IPS-20b (cell line): Measurements from ENCODE around the gene FGFRL1.
A peak's percentile ranks its signal among the peaks of the same experiment; 100 is the strongest.

Experiments used
- H3K27ac ChIP-seq: one replicate; pipeline ENCODE4 v1.5.1; 2013; ENCODE audit warnings: low read length
- H3K27me3 ChIP-seq: 2 replicates; pipeline ENCODE4 v1.6.1; 2013; ENCODE audit warnings: mild to moderate bottlenecking, low read length, inconsistent platforms; ENCODE audit not compliant: insufficient read depth
- H3K36me3 ChIP-seq: 2 replicates; pipeline ENCODE4 v1.6.1; 2013; ENCODE audit warnings: low read depth, mild to moderate bottlenecking, inconsistent platforms, low read length, moderate library complexity; ENCODE audit not compliant: insufficient read depth
- H3K4me1 ChIP-seq: 2 replicates; pipeline ENCODE4 v1.6.1; 2013; ENCODE audit warnings: mild to moderate bottlenecking, control low read depth, inconsistent platforms, low read length, moderate library complexity; ENCODE audit not compliant: insufficient read depth
- H3K4me3 ChIP-seq: 2 replicates; pipeline ENCODE4 v1.5.1; 2013; ENCODE audit warnings: mild to moderate bottlenecking, low read length, inconsistent platforms
- H3K9ac ChIP-seq: 2 replicates; pipeline ENCODE4 v1.6.1; 2013; ENCODE audit warnings: low read depth, mild to moderate bottlenecking, inconsistent platforms, low read length, moderate library complexity
- H3K9me3 ChIP-seq: 2 replicates; pipeline ENCODE4 v1.6.1; 2013; ENCODE audit warnings: mild to moderate bottlenecking, low read depth, low read length, inconsistent platforms; ENCODE audit not compliant: insufficient read depth

The FGFRL1 gene

DNA sequence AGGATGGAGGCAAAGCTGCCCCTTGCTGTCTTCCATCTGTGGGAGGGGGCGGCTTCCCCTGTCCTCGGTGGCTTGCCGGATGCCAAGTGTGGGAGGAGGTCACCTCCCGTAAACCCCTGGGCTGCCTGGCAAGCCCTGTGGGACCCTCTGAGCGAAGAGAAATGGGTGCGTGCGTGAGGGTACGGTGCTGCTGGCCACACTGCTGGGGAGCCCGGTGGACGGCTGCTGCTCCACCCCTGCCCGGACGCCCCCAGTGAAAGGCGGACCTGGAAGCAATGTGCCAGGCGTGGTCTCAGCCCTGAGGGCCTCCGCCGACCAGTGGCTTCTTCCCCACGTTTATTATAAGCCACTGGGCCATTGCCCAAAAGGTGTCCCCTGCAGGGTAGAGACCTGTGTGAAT, 29.1 kb upstream of the FGFRL1 start:
- Histone ChIP-seq H3K4me1 (peaks cover 6% of the 10 kb centered on the region; the same call in 1 of the 2 replicates), H3K9me3 (no peaks in the 10 kb centered on the region), H3K9ac (no peak overlapping the region), H3K27me3 (peaks cover 38% of the 10 kb centered on the region), H3K27ac (no peak overlapping the region), H3K36me3 (no peaks in the 10 kb centered on the region), H3K4me3 (no peak overlapping the region)

DNA sequence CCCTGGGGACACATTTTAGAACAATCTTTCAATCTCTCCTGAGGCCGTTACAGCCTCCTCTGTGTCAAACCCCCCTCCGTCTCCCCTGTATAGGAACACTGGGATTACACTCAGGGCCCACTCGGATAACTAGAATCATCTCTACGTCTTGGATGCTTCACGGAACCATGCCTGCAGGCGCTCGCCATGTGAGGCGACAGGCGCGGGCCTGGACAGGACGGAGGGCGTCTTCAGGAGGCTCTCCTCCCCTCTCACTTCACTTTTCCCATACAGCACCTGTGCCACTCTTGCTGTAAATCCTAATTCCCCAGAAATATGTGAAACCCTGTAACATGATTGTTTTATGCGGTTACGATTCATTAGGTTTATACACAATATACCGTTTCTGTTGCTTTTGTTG, 28.6 kb upstream of the FGFRL1 start:
- peaks cover 43% of the 10 kb centered on the region for H3K27me3 ChIP-seq
- no peak overlapping the region for H3K9ac ChIP-seq
- H3K4me1 ChIP-seq: peaks cover 6% of the 10 kb centered on the region; the same call in 1 of the 2 replicates
- no peak overlapping the region for H3K4me3 ChIP-seq
- H3K36me3 ChIP-seq: no peaks in the 10 kb centered on the region
- H3K9me3 ChIP-seq: no peaks in the 10 kb centered on the region
- H3K27ac ChIP-seq: no peak overlapping the region

DNA sequence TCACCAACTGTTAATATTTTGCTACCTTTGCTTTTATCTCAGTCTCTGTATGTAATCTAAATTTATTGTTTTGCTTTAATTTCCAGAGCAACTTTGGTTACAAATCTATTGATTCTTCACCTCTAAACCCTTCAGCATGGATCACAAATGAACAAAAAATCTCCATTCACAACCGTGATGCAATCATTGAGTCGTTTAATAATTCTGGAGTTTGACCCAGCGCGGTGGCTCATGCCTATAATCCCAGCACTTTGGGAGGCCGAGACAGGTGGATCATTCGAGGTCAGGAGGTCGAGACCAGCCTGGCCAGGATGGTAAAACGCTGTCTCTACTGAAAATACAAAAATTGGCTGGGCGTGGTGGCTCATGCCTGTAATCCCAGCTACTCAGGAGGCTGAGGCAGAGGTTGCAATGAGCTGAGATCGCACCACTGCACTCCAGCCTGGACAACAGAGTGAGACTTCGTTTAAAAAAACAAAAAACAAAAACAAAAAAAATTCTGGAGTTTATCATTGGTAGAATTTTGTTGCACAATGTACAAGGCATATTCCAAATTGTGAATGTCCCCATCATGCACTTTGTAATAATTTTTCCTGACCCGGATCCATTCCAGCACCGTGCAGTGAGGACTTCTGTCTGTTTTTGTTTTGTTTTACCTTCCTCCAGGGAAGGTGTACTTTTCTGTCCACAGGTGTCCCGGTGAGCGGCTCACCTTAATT, 26.9 kb upstream of the FGFRL1 start:
- H3K9ac ChIP-seq: no peak overlapping the region
- H3K4me3 ChIP-seq: peak overlapping the region; percentile 59; the same call in 1 of the 2 replicates
- H3K36me3 ChIP-seq: no peaks in the 10 kb centered on the region
- H3K27ac ChIP-seq: no peak overlapping the region
- H3K4me1 ChIP-seq: peaks cover 6% of the 10 kb centered on the region; the same call in 1 of the 2 replicates
- no peaks in the 10 kb centered on the region for H3K9me3 ChIP-seq
- H3K27me3 ChIP-seq: peaks cover 48% of the 10 kb centered on the region

DNA sequence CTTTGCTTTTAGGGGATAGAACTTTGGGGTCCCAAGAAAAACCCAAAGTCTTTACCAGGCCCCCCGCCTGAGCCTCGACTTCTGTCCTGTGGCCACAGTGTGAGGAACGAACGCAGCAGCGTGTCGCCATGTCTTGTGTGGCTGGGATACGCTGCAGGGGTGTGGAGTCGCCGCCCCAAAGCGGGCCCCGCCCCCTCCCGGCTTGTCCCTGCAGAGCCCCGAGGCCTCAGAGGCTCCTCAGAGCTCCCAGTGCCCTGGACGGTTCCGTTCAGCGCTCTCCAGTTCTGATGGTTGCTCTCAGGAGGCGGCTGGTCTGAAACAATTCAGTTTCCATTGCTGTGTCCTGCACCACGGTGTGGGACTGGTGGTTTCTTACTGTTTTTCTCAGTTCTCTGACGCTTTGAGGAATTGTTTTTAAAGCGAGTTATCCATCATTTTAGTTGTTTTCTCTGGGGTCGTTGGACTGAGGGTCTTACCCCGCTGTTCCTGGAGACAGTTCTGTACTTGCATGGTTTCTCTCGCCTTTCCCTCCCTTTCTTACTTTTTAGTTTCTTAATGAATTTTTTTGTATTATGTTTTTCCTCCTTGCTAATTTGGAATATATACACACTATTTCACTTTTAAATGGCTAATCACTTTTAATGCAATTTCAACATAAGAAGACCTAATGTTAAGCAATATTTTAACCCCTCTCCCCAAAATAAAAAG, 26.1 kb upstream of the FGFRL1 start:
- Histone ChIP-seq H3K27me3 (peaks cover 48% of the 10 kb centered on the region), H3K27ac (no peak overlapping the region), H3K9ac (no peak overlapping the region), H3K4me1 (peaks cover 6% of the 10 kb centered on the region; the same call in 1 of the 2 replicates), H3K4me3 (peak overlapping the region; percentile 59; the same call in 1 of the 2 replicates), H3K9me3 (no peaks in the 10 kb centered on the region), H3K36me3 (no peaks in the 10 kb centered on the region)

DNA sequence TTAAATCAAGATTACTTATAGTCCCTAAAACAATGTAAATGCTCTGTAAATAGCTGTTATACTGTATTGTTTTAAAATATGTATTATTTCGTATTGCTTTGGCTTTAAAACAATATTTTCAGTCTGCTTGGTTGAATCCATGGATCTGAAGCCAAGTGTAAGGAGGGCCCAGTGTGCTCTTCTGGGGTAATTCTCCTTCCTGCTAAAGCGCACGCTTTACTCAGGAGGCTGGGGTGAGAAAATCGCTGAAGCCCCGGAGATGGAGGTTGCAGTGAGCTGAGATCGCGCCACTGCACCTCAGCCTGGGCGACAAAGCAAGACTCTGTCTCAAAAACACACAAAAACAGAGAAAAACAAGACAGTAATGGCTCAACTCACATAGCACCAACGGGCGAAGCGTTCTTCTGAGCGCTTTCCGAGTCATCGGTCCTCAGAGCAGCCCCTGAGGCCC, 25.0 kb upstream of the FGFRL1 start:
- H3K36me3 ChIP-seq: no peaks in the 10 kb centered on the region
- H3K4me1 ChIP-seq: peaks cover 6% of the 10 kb centered on the region; the same call in 1 of the 2 replicates
- peak overlapping the region; percentile 74 for H3K4me3 ChIP-seq
- H3K27me3 ChIP-seq: peaks cover 48% of the 10 kb centered on the region
- peak overlapping the region; percentile 23; the same call in 1 of the 2 replicates for H3K9ac ChIP-seq
- H3K27ac ChIP-seq: no peak overlapping the region
- no peaks in the 10 kb centered on the region for H3K9me3 ChIP-seq

DNA sequence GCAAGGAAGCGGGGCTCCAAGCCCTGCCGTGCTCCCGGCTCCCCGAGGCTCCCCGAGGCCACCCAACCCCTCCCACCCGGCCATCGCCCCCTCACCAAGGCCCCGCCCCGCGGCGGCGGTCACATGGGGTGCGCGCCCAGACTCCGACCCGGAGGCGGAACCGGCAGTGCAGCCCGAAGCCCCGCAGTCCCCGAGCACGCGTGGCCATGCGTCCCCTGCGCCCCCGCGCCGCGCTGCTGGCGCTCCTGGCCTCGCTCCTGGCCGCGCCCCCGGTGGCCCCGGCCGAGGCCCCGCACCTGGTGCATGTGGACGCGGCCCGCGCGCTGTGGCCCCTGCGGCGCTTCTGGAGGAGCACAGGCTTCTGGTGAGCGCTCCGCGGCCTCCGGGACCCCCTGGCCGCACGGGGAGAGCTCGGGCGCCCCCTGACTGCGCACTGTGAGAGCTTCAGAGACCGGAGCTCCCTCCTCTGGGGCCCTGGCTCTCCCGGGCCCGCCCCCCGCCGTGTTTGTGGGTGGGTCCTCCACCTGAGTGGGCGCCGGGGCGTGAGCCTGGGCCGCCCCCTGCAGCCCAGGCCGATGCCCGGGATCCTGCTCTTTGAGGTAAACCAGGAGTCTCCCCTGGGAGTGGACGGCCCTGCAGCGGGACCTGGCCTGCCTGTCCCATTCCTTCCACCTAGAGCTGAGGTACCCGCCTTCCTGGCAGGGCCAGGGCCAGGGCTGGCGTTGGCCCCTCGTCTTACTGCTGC, 24.4 kb upstream of the FGFRL1 start, which contains the start of gene IDUA:
Gene IDUA, plus strand, starts transcription at position 166 of the 745 bp plus-strand sequence. Its CDS starts 41 bp downstream, at position 207.
- Histone ChIP-seq H3K9me3 (no peaks in the 10 kb centered on the region), H3K4me3 (peak within 1 kb of the TSS; percentile 74), H3K27ac (no peak within 1 kb of the TSS), H3K27me3 (peaks cover 48% of the 10 kb centered on the region), H3K4me1 (peaks cover 6% of the 10 kb centered on the region; the same call in 1 of the 2 replicates), H3K36me3 (no peaks in the 10 kb centered on the region), H3K9ac (peak within 1 kb of the TSS; percentile 23; the same call in 1 of the 2 replicates)

- Histone ChIP-seq H3K9me3 (no peaks in the 10 kb centered on the region), H3K4me1 (peaks cover 6% of the 10 kb centered on the region; the same call in 1 of the 2 replicates), H3K27me3 (peaks cover 48% of the 10 kb centered on the region), H3K4me3 (no peak overlapping the region), H3K27ac (no peak overlapping the region), H3K9ac (no peak overlapping the region), H3K36me3 (no peaks in the 10 kb centered on the region)
Measured at GRCh38 chr4:987624-988513, 23.6 kb upstream of the FGFRL1 start.

DNA sequence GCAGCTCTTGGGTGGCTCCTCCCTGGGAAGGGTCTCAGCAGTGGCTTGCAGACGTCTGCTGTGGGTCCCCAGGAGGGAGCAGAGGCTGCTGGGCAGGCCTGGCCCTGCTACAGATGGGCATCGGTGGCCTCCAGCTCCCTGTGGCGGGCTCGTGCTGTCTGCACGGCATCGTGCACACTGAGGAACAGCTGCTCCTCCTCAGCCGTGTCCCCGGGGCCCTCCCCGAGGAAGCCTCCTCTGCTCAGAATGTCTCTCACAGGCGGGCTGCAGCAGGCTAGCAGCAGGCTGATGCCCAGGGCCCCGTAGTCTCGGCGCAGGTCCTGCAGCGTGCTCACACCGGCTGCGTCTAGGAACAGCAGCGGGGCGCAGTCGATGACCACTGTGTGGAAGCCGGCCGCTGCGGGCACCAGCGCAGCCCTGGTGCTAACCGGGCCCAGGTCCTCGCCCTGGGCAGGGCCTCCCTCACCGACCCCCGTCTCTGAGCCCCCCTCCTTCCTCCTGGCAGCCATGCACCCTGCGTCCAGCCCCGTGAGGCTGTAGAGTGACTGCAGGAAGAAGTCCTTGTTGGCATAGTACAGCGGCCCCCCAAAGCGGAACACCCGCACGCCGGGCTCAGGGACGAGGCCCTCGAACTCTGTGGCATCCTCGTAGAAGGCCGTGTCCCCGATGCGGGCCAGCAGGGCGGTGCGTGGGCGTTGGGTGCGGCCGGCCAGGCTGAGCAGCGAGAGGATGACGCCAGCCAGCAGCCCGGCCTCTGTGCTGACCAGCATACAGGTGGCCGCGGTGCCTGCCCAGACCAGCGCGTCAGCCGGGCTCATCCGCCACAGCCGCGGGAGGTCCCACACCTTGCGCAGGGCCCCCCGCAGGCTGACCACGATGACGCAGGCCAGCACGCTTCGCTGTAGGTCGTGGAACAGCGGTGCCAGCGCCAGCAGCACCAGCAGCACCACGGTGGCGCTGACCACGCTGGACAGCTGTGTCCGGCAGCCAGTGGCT, 22.4 kb upstream of the FGFRL1 start:
- no peaks in the 10 kb centered on the region for H3K36me3 ChIP-seq
- H3K4me3 ChIP-seq: no peak overlapping the region
- H3K27me3 ChIP-seq: peaks cover 42% of the 10 kb centered on the region
- no peak overlapping the region for H3K27ac ChIP-seq
- H3K9me3 ChIP-seq: no peaks in the 10 kb centered on the region
- no peak overlapping the region for H3K9ac ChIP-seq
- peaks cover 6% of the 10 kb centered on the region; the same call in 1 of the 2 replicates for H3K4me1 ChIP-seq

DNA sequence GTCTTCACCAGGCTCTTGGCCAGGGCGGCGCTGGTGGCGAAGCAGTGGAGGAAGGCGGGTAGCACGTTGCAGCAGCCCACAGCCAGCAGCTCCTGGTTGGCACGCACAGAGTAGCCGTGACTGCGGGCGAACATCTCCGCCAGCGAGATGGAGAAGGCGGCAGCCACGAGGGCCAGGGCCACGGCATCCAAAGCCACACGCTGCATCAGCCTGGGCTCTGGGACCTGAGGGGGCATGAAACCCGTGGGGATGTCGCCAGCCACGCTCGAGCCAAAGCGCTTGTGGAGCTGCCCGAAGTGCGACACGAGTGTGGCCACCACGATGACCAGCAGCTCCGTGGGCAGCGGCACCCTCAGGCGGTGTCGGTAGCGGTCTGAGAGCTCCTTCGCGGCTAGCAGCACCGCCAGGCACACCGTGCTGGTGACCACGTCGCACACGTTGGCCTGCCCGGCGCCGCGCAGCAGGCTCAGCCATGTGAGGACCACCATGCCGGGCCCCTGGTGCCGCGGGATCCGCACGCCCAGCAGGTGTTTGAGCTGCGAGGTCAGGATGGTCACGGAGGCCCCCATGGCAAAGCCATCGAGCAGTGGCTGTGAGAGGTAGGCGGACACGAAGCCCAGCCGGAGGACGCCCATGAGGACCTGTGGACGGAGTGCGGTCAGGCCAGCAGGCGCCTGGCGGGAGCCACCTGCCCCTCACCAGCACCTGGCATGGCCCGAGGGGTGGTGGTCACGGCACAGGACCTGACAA, 21.5 kb upstream of the FGFRL1 start:
- H3K27ac ChIP-seq: no peak overlapping the region
- peaks cover 4% of the 10 kb centered on the region; the same call in 1 of the 2 replicates for H3K4me1 ChIP-seq
- no peak overlapping the region for H3K9ac ChIP-seq
- no peaks in the 10 kb centered on the region for H3K36me3 ChIP-seq
- no peak overlapping the region for H3K4me3 ChIP-seq
- H3K27me3 ChIP-seq: peaks cover 34% of the 10 kb centered on the region
- no peaks in the 10 kb centered on the region for H3K9me3 ChIP-seq
